Central memory CD4-positive, alpha-beta T cell (primary cell): ENCODE results near the gene E2F4.

Experiments
- DNase-seq: peaks from one replicate; pipeline ENCODE4 v3.0.0; 2022

Gene E2F4

GRCh38 chr16:67177743-67178699 lies 13.9 kb upstream of the E2F4 start:
- DNase-seq: peak; percentile 73

GRCh38 chr16:67179421-67180080 lies 12.4 kb upstream of the E2F4 start:
- no peak for DNase-seq

- DNase-seq: no peak
These were observed 11.8 kb upstream of the E2F4 start for GRCh38 chr16:67180166-67180565.

GRCh38 chr16:67181346-67181745 lies 10.6 kb upstream of the E2F4 start:
- DNase-seq: no peak

- DNase-seq: no peak
These were observed 9.7 kb upstream of the E2F4 start for GRCh38 chr16:67182288-67182687.

- no peak for DNase-seq
These were observed 8.7 kb upstream of the E2F4 start for GRCh38 chr16:67183284-67183626.

- peak; percentile 97 for DNase-seq
These were observed 8.1 kb upstream of the E2F4 start, which contains the start of gene MATCAP1 for GRCh38 chr16:67183627-67184452. Gene MATCAP1 (minus strand): TSS chr16:67183963. CDS start chr16:67180610, 3,353 bp downstream.

- DNase-seq: no peak
These were observed 7.4 kb upstream of the E2F4 start for GRCh38 chr16:67184453-67184994.

- DNase-seq: peak; percentile 70
These were observed 6.8 kb upstream of the E2F4 start for GRCh38 chr16:67184995-67185650.

GRCh38 chr16:67185651-67186134 lies 6.3 kb upstream of the E2F4 start:
- no peak for DNase-seq

- DNase-seq: no peak
These were observed 5.4 kb upstream of the E2F4 start for GRCh38 chr16:67186550-67186950.

- DNase-seq: no peak
These were observed 4.6 kb upstream of the E2F4 start for GRCh38 chr16:67187175-67187890.

- DNase-seq: no peak
These were observed 3.6 kb upstream of the E2F4 start for GRCh38 chr16:67188323-67188722.

GRCh38 chr16:67188798-67189197 lies 3.2 kb upstream of the E2F4 start:
- DNase-seq: no peak

- DNase-seq: no peak
These were observed 1.9 kb upstream of the E2F4 start, which contains the start of gene EXOC3L1 for GRCh38 chr16:67190041-67190440. Gene EXOC3L1 (minus strand): TSS chr16:67190136. CDS start chr16:67189676, 460 bp downstream.

GRCh38 chr16:67190448-67191399 lies 1.2 kb upstream of the E2F4 start:
- no peak for DNase-seq

GRCh38 chr16:67191411-67191994 lies 452 bp upstream of the E2F4 start:
- DNase-seq: no peak

GRCh38 chr16:67192781-67193361 lies 916 bp downstream of the E2F4 start:
- peak; percentile 34 for DNase-seq

- no peak for DNase-seq
These were observed 1.6 kb downstream of the E2F4 start for GRCh38 chr16:67193536-67193935.
